HG03520 (cell line): ENCODE measurements around the gene LGR4.
"Not testable (repeated sequence)": the region's sequence is repeated elsewhere in the genome, so short reads cannot be mapped to it uniquely, and the experiment has no call there.

Source experiments
- ATAC-seq: cut with Tn5 transposase; IDR thresholded peaks from one replicate; pipeline ENCODE4 v1.9.1; 2021; ENCODE audit warnings: mild to moderate bottlenecking, moderate library complexity; ENCODE audit not compliant: unreplicated experiment

Gene LGR4

DNA sequence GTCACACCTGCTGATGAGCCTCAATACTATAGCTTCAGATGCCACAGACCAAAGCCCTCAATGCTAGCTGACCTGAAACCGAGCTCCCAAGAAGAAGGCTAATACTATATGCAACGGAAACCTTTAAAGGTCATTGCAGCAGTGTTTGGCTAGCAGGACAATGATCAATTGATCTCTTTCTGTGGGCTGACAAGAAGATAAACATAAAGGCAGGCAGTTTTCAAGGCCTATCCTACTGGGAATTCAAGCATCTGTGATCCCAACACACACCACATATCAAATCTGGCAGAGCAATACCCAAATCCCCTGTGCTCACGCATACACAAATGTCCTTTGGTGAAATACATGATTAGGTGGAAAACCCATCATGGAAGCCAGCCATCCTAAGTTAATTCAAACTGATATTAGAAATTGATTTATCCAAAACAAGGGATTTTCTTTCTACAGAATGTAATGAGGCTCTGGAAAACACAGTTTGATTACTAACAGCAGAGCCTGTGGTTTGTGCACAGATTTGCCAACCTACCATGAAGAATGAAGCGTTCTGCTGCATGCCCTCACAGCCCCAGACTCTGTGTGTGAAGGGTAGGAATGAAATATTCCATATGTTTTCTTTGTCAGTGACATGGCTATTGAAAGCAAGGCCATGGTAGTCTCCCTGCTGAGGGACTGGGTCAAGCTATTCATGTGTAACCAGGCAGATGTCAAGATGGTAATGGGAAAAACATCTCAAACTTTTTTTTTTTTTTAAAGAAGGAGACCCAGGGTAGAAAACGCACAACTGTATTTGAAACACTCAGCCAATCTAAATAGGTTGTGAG is 12.2 kb downstream of the LGR4 start:
- no peak for ATAC-seq

DNA sequence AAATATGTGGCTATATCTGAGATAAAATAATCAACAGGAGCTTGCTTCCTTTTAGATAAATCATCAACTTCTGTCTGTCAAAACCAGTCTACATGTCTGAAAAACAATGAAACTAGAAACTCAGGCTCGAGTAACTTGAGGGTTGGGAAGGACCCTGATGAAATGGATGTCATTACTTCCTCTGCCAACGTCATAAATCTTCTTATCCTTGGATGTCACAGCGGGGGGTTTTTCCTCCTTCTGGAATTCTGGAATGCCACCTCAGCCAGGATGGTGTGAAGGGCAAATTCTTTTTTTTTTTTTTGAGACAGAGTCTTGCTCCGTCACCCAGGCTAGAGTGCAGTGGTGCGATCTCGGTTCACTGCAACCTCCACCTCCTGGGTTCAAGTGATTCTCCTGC is 13.4 kb downstream of the LGR4 start:
- ATAC-seq = no peak

DNA sequence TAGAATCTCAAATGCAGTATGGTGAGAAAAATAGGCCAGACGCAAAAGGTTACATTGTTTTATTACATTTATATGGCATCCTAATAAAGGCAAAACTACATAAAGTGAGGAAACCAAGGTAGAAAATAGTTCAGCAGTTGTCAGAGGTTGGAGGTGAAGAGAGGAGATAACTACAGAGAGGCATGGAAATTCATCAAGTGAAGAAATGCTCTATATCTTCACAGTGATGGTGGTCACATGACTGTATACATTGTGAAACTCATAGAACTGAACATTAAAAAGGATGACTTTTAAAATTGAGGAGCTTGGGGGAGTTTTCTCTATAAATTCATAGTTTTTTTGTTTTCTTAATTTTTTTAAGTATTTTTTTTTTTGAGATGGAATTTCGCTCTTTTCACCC is 14.4 kb downstream of the LGR4 start:
- no peak for ATAC-seq

DNA sequence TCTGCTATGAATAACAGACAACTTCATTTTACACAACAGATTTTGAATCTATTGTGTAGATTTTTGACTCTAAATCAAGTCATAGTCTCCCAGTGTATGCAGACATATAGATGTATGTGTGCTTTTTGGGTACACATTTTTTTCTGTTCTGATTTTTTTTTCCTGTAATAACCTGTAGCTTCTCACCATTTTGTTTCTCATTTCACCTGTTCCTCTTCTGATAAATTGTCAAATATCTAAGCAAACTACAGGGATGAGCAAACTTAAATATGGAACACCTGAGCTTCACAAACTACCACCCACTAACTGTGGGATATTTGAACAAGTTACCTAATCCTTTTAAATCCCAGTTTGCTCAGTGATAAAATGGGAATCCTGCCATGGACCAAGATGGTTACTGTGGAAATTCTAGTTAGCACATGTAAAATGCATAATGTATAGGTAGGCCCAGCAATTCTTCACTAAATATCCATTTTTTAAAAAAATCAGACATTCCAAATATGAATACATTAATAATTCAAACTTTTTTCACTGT is 15.7 kb downstream of the LGR4 start:
- ATAC-seq = no peak

DNA sequence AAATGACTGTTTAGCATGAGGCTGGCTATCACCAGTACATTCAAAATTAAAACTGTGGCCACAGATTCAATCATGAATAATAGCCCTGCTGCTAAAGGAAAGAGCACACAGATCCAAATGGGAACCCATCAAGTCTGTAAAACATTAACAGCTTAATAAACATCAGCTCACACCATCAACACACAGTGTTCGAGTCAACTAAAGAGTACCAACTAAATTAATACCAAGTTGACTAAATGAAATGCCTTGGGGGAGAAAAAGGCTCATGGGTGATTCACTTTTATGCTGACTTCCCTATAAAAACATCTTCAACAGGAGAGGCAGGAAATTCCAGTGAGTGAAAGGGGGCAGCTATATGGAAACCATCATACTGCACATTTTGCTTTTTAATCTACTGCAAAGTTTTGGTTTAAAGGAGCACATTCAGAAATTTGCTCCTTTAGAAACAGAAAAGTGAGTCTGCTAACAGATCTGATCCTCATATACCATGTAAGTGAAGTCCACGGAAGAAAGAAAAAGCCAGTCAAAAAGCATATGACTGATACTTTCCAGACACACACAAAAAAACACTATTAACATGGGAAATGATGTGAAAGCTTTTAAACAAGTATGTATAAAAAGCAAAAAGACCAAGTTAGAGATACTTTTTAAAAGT is 16.3 kb downstream of the LGR4 start:
- no peak for ATAC-seq

DNA sequence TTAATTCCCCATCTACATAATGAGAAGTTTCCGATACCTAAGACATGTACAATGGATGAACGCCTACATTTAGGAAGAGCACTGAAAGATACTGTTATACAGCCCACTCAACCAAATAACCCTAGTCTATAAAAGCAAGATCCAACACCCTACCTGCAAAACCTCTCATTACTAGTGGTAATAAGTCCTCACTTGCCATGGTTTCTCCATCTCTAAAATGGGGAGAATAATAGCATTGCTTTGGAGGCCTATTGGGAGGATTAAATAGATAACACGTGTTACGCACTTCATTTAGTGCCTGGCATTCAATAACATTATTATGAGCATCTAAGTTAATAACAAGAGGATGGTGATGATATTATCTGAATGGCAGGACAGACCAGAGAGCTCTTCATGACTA is 16.9 kb downstream of the LGR4 start:
- ATAC-seq = no peak

DNA sequence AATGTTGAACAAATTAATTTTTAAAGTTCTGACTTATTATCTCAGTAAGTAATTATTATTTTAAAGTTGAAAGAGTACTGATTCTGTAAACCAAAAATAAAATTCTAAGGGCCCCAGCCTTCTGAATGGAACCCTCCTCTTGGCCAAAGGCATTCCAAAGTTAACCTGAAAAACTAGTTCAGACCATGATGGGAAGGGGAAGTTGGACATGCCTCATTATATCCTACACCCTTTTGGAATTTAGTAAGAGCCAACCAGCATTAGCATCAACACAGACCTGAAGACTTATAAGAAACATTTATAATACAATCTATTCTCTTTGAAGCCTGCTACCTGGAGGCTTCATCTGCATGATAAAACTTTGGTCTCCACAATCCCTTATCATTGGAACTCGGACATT is 18.9 kb downstream of the LGR4 start:
- ATAC-seq = no peak

DNA sequence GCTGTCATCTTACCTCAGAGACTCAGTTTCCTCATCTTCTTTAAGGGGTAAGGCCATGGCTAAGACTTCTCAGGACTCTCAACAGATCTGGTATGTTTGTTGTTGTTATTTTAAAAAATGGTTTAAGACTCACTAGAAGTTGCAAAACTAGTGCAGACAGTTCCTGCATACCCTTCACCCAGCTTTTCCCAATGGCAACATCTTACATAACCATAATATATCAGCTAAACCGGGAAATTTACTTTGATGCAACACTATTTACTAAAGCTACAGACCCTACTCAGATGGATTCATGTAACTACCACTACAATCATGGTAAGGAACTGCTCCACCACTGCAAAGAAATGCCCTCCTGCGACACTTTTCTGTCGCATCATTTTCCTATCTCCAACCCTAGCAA is 20.4 kb downstream of the LGR4 start:
- no peak for ATAC-seq

DNA sequence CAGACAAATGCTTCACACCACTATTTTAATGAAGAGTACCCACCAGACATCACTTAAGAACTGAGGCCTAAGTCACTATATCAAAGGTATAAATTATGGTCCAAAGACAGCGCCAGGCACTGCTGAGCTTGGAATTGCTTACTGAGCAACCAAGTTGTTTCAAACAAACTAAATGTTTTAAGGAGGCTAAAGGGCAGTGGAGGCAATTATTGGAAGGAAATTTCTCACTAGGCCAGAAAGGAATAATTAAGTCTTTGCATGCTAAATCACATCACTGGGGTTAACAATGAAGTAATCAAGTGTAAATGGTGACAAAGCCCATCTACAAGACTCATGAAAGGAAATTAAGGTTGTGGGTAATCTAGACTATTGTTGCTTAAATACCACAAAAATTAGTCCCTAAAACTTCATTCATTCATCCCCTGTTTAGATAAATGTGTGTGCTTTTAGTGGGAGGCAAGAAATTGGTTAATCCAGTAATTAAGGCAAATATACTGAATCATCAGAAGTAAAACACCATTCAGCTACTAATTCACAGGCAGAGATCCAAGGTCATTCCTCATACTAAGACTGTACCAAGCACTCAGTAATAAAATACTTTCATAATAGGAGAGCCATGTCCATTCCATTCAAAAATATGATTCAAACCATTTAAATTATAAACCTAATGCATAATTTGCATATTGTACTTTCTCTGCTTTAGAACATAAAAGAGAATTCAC is 21.2 kb downstream of the LGR4 start:
- no peak for ATAC-seq

DNA sequence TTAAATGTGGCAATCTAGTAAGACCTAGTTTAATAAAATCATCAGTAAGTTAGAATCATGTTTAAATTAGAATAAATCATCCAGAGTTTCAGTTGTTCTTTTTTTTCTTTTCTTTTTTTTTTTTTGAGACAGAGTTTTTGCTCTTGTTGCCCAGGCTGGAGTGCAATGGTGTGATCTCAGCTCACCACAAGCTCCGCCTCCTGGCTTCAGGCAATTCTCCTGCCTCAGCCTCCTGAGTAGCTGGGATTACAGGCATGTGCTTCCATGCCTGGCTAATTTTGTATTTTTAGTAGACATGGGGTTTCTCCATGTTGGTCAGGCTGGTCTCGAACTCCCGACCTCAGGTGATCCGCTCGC is 24.4 kb downstream of the LGR4 start:
- not testable (repeated sequence) for ATAC-seq

DNA sequence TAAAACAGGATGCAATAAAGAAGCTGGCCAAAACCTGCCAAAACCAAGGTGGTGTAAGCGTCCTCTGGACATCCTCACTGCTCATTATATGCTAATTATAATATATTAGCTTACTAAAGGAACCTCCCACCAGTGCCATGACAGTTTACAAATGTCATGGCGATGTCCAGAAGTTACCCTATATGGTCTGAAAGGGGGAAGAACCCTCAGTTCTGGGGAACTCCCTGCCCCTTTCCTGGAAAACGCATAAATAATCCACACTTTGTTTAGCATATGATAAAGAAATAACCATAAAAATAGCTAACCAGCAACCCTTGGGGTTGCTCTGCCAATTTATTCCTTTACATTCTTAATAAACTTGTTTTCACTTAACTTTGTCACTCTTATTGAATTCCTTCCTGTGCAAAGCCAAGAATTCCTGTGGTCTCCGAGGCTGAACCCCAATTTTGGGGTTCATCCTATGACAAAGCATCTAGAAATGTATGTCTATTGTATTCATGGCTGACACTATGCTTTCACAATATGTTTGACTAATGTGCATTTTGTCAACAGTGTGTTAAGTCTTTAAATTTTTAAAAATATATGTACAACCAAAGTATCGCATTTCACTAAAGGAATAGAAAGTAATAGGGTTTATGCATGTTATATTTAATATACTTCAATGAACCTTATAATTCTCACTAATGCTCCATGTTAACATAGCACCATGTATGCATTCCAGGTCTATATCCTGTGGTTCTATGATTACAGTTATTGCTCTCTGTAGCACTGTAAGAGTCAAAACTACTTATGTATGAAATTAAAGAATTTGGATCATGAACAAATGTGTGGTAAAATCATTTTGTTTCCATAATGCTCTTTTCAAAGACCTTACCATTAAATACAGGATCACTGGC is 25.1 kb downstream of the LGR4 start:
- ATAC-seq = no peak

DNA sequence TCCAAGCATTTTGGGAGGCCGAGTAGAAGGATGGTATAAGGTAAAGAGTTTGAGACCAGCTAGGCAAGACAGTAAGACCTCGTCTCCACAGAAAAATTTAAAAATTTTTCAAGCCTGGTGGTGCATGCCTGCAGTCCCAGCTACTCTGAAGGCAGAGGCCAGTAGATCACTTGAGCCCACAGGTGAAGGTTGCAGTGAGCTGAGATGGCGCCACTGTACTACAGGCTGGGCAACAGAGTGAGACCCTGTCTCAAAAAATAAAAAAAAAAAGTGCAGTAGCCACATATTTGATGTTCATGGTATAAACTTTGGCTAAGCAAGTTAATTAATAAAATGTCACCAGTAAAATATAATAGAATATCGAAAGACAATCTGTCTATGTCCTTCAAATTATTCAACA is 27.0 kb downstream of the LGR4 start:
- ATAC-seq = no peak

DNA sequence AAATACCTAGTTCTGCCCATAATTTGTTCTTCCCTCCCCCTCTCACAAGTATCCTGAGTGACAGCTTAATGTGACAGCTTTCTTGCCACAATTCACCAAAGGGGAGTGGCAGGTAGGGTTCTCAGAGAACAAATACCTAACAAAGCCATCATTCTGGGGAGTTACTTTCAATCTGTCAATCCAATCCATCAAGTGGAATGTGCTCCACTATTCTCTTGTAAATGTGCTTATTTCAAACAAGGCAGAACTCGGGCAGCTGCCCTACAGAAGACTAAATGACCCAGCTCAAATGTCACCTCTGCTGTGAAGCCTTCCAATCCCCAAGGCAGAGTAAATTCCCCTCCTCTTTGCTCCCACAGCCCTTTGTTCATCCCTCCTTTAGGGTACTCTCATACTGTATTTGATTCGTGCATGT is 27.8 kb downstream of the LGR4 start:
- ATAC-seq = no peak

DNA sequence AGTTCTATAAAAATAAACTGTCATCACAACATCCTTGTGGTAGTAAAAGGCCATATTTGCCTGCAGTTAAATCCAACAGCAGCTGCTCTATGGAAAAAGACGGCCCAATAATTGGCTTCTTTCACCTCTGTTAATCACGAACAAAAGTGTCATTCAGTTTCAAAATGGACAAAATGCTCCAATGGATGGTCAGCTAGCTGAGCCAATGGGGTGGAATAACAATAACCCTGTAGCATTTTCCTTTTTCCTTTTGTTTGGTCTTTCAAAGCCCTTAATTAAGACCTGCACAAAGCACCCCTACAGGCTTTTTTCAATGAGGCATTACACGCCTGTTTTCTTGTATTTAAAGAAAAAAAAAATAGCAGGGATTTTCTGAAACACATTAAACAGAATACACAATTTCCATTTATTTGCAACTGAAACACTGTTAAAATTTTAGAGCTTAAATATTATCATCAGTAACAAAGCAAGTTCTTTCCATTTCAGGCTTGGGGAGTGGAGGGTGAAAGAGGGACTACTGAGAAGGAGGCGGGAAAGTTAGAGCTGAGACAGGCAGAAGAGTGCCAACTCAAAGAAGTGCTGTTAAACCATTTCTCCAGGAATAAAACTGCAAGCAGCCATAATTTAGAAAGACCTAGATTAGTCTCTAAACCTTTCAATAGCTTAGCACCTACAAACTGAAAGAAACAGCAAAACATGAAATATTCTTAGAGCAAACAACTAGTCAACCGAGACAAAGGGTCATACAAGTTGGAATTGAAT is 28.7 kb downstream of the LGR4 start:
- ATAC-seq = no peak

DNA sequence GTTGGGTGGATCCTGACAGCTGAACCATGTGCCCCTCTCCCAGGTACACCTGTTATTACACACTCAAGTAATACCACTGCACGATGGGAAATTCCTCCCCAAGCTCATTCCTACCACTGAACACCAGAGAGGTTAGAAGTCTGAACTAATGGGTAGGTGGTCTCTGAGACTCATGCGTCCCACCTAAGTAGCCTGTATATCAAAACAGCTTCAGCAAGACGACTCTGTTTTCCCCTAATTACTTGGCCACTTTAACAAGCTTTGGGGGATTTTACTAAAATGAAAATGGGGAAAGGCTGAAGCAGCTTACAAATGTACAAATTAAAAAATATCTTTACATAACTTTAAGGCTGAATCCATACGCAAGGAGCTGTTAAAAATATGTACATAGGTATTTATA is 29.4 kb downstream of the LGR4 start:
- ATAC-seq = no peak

DNA sequence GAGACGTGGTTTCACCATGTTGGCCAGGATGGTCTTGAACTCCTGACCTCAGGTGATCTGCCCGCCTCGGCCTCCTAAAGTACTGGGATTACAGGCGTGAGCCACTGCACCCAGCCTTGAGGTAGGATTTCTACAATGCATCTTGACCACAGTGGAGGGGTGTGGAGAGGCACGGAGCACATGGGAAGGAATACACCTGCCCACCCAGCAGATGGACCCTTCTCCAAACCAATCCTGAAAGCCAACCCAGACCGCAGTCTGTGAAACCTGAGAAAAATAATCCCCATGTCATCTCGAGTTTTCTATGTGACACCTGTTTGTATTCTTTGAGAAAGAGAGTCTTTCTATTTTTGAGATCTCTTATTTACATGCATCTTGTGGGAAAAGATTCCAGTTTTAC is 32.5 kb downstream of the LGR4 start:
- no peak for ATAC-seq

DNA sequence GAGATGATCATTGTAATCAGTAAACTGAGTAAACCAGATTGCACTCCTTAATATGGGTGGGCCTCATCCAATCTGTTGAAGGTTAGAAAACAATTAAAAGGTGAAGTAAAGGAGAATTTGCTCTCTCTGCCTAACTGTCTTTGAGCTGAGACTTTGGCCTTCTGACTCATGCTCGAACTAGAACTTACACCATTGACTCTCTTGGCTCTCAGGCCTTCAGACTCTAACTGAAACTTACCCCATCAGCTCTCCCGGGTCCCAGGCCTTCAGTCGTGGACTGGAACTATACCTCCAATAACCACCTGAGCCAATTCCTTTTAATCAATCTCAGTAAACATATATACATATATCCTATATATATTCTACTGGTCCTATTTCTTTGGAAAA is 34.0 kb downstream of the LGR4 start:
- no peak for ATAC-seq

DNA sequence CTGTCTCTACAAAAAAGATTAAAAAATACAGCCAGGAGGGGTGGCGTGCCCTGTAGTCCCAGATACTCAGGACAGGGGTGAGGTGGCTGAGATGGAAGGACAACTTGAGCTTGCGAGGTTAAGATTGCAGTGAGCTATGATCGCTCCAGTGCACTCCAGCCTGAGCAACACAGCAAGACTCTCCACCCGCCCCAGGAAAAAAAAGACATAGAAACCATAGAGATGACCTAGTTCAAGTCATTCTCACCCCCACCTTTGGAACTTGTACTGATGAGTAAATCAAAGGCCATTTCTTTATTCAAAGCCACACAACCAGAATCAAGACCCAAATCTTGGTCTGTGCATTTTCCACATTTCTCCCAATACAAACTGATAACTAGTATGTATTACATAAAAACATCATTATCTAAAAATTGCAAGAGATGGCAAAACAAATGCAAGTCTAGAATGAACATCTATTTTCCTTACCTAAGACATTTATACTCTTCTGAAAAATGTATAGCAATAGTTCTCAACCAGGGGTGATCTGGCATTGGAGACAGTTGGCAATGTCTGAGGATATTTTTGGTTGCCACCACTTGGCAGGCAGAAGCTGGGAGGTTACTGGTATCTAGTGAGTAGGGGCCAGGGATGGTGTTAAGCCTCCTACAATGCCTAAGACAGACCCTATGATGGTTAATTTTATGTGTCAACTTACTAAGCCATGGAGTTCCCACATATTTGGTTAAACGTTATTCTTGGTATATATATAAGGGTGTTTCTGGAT is 34.6 kb downstream of the LGR4 start:
- no peak for ATAC-seq

DNA sequence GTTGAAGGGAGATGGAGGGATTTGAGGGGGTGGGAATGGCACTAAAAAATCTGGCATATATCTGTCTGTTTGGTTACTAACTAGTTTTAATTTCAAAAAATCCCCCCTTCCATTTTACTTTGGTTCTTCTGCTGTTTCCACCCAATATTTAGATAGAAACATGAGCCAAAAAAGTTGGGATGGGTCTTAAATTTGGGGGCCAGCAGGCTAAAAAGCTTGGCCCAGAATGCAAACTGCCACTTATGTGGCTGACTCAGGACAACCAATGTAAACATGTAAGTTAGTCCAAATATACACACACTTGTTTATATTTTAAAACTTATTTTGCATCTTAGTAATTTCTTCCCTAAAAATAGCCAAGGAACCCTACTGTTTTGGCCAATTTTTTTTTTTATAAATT is 35.7 kb downstream of the LGR4 start:
- ATAC-seq = no peak
